HG03571 (cell line): ENCODE data around the gene TBXAS1.

Experiments
- ATAC-seq: cut with Tn5 transposase; IDR thresholded peaks from one replicate; pipeline ENCODE4 v1.9.1; 2021; ENCODE audit not compliant: unreplicated experiment

The TBXAS1 gene

GRCh38 chr7:139974179-139974811 is 145.2 kb downstream of the TBXAS1 start:
- ATAC-seq: no peak

- no peak for ATAC-seq
These were observed 147.2 kb downstream of the TBXAS1 start for GRCh38 chr7:139976055-139976837.

GRCh38 chr7:139976838-139977656 is 148.0 kb downstream of the TBXAS1 start:
- ATAC-seq: no peak

GRCh38 chr7:139981511-139981895 is 152.4 kb downstream of the TBXAS1 start:
- no peak for ATAC-seq

- ATAC-seq: no peak
These were observed 154.2 kb downstream of the TBXAS1 start for GRCh38 chr7:139982927-139983920.

GRCh38 chr7:139984642-139985539 is 155.8 kb downstream of the TBXAS1 start:
- ATAC-seq: no peak

GRCh38 chr7:139985811-139986210 is 156.7 kb downstream of the TBXAS1 start:
- ATAC-seq: no peak

- ATAC-seq: no peak
These were observed 158.8 kb downstream of the TBXAS1 start for GRCh38 chr7:139987691-139988516.

GRCh38 chr7:139989366-139990141 is 160.5 kb downstream of the TBXAS1 start:
- no peak for ATAC-seq

GRCh38 chr7:139990142-139990535 is 161.1 kb downstream of the TBXAS1 start:
- ATAC-seq: no peak

GRCh38 chr7:139990571-139991268 is 161.7 kb downstream of the TBXAS1 start:
- ATAC-seq: no peak

GRCh38 chr7:139991269-139991666 is 162.2 kb downstream of the TBXAS1 start:
- ATAC-seq: no peak

GRCh38 chr7:139991911-139992310 is 162.8 kb downstream of the TBXAS1 start:
- no peak for ATAC-seq

GRCh38 chr7:139992353-139993044 is 163.4 kb downstream of the TBXAS1 start:
- no peak for ATAC-seq

GRCh38 chr7:139993169-139993568 is 164.1 kb downstream of the TBXAS1 start:
- no peak for ATAC-seq

- no peak for ATAC-seq
These were observed 164.5 kb downstream of the TBXAS1 start for GRCh38 chr7:139993592-139993991.

GRCh38 chr7:139994356-139994755 is 165.3 kb downstream of the TBXAS1 start:
- no peak for ATAC-seq
